H9 (cell line): ENCODE measurements around the gene NRXN3. TPM values are rescaled to one million over a fixed set of nuclear protein-coding genes. Genes with fewer than 3 reads are reported as not detected.

Experiments used
- DNase-seq: peaks from one replicate; pipeline ENCODE4 v3.0.0-alpha.2; 2017
- H2AFZ ChIP-seq: one replicate; pipeline ENCODE4 v1.6.1; 2013; ENCODE audit warnings: mild to moderate bottlenecking, low read length, control low read depth, moderate library complexity
- H2AK5ac ChIP-seq: 2 replicates; pipeline ENCODE4 v1.6.1; 2013; ENCODE audit warnings: low read length, control low read depth, mixed read lengths; ENCODE audit not compliant: insufficient read length
- H2BK120ac ChIP-seq: one replicate; pipeline ENCODE4 v1.6.1; 2013; ENCODE audit warnings: low read depth, mild to moderate bottlenecking, low read length, control low read depth, inconsistent platforms; ENCODE audit not compliant: poor library complexity, severe bottlenecking
- H2BK12ac ChIP-seq: 2 replicates; pipeline ENCODE4 v1.6.1; 2013; ENCODE audit warnings: low read length, control low read depth, mixed read lengths, low read depth; ENCODE audit not compliant: insufficient read length
- H2BK15ac ChIP-seq: 2 replicates; pipeline ENCODE4 v1.6.1; 2013; ENCODE audit warnings: low read depth, low read length, control low read depth
- H2BK20ac ChIP-seq: one replicate; pipeline ENCODE4 v1.6.1; 2013; ENCODE audit warnings: low read depth, mild to moderate bottlenecking, low read length, control low read depth, inconsistent platforms; ENCODE audit not compliant: poor library complexity, severe bottlenecking
- H2BK5ac ChIP-seq: 2 replicates; pipeline ENCODE4 v1.6.1; 2013; ENCODE audit warnings: low read length, control low read depth, mixed read lengths; ENCODE audit not compliant: insufficient read length
- H3K14ac ChIP-seq: 2 replicates; pipeline ENCODE4 v1.6.1; 2013; ENCODE audit warnings: low read length, control low read depth; ENCODE audit not compliant: insufficient read depth
- H3K18ac ChIP-seq: 2 replicates; pipeline ENCODE4 v1.6.1; 2013; ENCODE audit warnings: low read depth, mild to moderate bottlenecking, mixed read lengths, low read length, control low read depth; ENCODE audit not compliant: insufficient read length
- H3K23ac ChIP-seq: 2 replicates; pipeline ENCODE4 v1.6.1; 2013; ENCODE audit warnings: low read length, control low read depth, mixed read lengths, low read depth; ENCODE audit not compliant: insufficient read length
- H3K23me2 ChIP-seq: 2 replicates; pipeline ENCODE4 v1.6.1; 2013; ENCODE audit warnings: low read depth, mild to moderate bottlenecking, mixed read lengths, low read length, control low read depth; ENCODE audit not compliant: insufficient read length, poor library complexity, severe bottlenecking
- H3K27ac ChIP-seq: 2 replicates; pipeline ENCODE4 v1.5.1; 2013; ENCODE audit warnings: low read length, control low read depth, mixed read lengths, low read depth; ENCODE audit not compliant: insufficient read length
- H3K27me3 ChIP-seq: 2 replicates; pipeline ENCODE4 v1.6.1; 2013; ENCODE audit warnings: low read length, control low read depth, inconsistent platforms; ENCODE audit not compliant: insufficient read depth
- H3K4ac ChIP-seq: 2 replicates; pipeline ENCODE4 v1.6.1; 2013; ENCODE audit warnings: low read depth, mild to moderate bottlenecking, control low read depth, inconsistent platforms, low read length, moderate library complexity
- H3K4me1 ChIP-seq: 2 replicates; pipeline ENCODE4 v1.6.1; 2013; ENCODE audit warnings: low read length, control low read depth, inconsistent platforms; ENCODE audit not compliant: insufficient read depth
- H3K4me2 ChIP-seq: 2 replicates; pipeline ENCODE4 v1.6.1; 2013; ENCODE audit warnings: low read length, control low read depth, mixed read lengths; ENCODE audit not compliant: insufficient read length, insufficient read depth
- H3K56ac ChIP-seq: 2 replicates; pipeline ENCODE4 v1.6.1; 2013; ENCODE audit warnings: low read depth, mild to moderate bottlenecking, mixed read lengths, low read length, control low read depth; ENCODE audit not compliant: insufficient read length
- H3K79me1 ChIP-seq: 2 replicates; pipeline ENCODE4 v1.6.1; 2013; ENCODE audit warnings: low read depth, mild to moderate bottlenecking, moderate library complexity, low read length, control low read depth, inconsistent platforms; ENCODE audit not compliant: insufficient read depth, poor library complexity, severe bottlenecking
- H3K79me2 ChIP-seq: 2 replicates; pipeline ENCODE4 v1.6.1; 2013; ENCODE audit warnings: low read length, control low read depth, inconsistent platforms; ENCODE audit not compliant: insufficient read depth
- H3K9ac ChIP-seq: 2 replicates; pipeline ENCODE4 v1.6.1; 2013; ENCODE audit warnings: low read length, control low read depth, mixed read lengths; ENCODE audit not compliant: insufficient read length; ENCODE audit errors: extremely low read depth
- H3K9me3 ChIP-seq: one replicate; pipeline ENCODE4 v1.6.1; 2013; ENCODE audit warnings: low read depth, low read length, inconsistent platforms; ENCODE audit not compliant: control insufficient read depth
- H3T11ph ChIP-seq: one replicate; pipeline ENCODE4 v1.6.1; 2013; ENCODE audit warnings: mild to moderate bottlenecking, low read length, control low read depth, inconsistent platforms
- H4K20me1 ChIP-seq: one replicate; pipeline ENCODE4 v1.6.1; 2013; ENCODE audit not compliant: control insufficient read depth, insufficient read length, insufficient read depth
- H4K5ac ChIP-seq: 2 replicates; pipeline ENCODE4 v1.6.1; 2013; ENCODE audit warnings: low read depth, mild to moderate bottlenecking, mixed read lengths, low read length, control low read depth; ENCODE audit not compliant: insufficient read length
- H4K8ac ChIP-seq: replicated peaks from 2 replicates; pipeline ENCODE4 v1.6.1; 2013; ENCODE audit warnings: low read length, control low read depth, mixed read lengths, low read depth; ENCODE audit not compliant: insufficient read length
- H4K91ac ChIP-seq: 2 replicates; pipeline ENCODE4 v1.6.1; 2013; ENCODE audit warnings: low read depth, mild to moderate bottlenecking, moderate library complexity, mixed read lengths, low read length, control low read depth; ENCODE audit not compliant: insufficient read length
- H3K27ac Mint-ChIP-seq, 3 experiments: 2 replicates in 2 of 3; 3 replicates in 1 of 3; pipeline ENCODE4 v1.8.0; 2020 to 2021; ENCODE audit warnings: mixed read lengths in 3 of 3, mild to moderate bottlenecking in 1 of 3, moderate library complexity in 1 of 3
- H3K27me3 Mint-ChIP-seq: 2 replicates; pipeline ENCODE4 v1.8.0; 2021; ENCODE audit warnings: low read depth, mild to moderate bottlenecking, moderate library complexity, mixed read lengths
- H3K36me3 Mint-ChIP-seq, 3 experiments: 2 replicates in 2 of 3; 3 replicates in 1 of 3; pipeline ENCODE4 v1.8.0; 2020 to 2021; ENCODE audit warnings: low read depth in 3 of 3, mixed read lengths in 3 of 3; ENCODE audit not compliant: insufficient read depth in 1 of 3
- H3K4me1 Mint-ChIP-seq, 2 experiments: 2 replicates each; pipeline ENCODE4 v1.8.0; 2020; ENCODE audit warnings: mixed read lengths in 2 of 2
- H3K4me3 Mint-ChIP-seq, 2 experiments: 2 replicates in 1 of 2; 3 replicates in 1 of 2; pipeline ENCODE4 v1.8.0; 2020 to 2021; ENCODE audit warnings: mild to moderate bottlenecking in 2 of 2, mixed read lengths in 2 of 2, moderate library complexity in 1 of 2
- H3K9me3 Mint-ChIP-seq, 2 experiments: 2 replicates in 1 of 2; 3 replicates in 1 of 2; pipeline ENCODE4 v1.8.0; 2020; ENCODE audit warnings: mild to moderate bottlenecking in 2 of 2, mixed read lengths in 2 of 2, moderate library complexity in 1 of 2
- WGBS: extraction: QIAGEN DNeasy Blood & Tissue Kit; methylation state at CpG from one replicate; pipeline ENCODE4 v1.1.7; 2013; ENCODE audit warnings: missing lambda C conversion rate, low lambda C conversion rate, mixed read lengths; ENCODE audit not compliant: insufficient read length; ENCODE audit errors: extremely low coverage; 5-methylcytosine and 5-hydroxymethylcytosine counted together
- total RNA-seq: library from RNA; stranded (reverse); gene quantifications from 2 replicates; pipeline ENCODE4 v1.2.1, GENCODE V29; 2021
- TF ChIP-seq, protein P1 (sequence below): fragments of 200-600 bp; sonication (generic); conservative IDR thresholded peaks from 3 replicates; pipeline ENCODE4 v1.8.0; 2021; ENCODE audit warnings: antibody characterized with exemption, mild to moderate bottlenecking

The NRXN3 gene
- total RNA-seq, 1 experiment from 2014 or later, result 1.8 TPM

DNA sequence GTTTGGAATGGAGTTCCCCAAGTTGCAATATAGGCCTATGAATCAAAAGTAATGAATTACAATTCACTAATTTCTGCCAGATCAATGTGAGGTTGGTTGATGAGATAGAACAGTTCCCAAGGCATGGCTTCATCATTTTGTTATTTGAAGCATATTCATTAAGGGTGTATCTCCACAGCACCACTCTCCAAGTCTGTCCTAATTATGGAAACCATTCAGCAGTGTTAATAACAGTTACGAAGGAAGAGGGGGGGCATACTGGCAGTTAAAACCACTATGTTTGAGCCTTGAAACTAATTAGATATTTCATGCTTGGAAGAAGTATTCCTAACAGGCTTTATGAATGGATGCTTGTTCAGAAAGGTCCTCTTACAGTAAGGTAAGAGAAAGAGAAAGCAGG is 1520.8 kb downstream of the NRXN3 start:
- Histone ChIP-seq H2AFZ (no peak overlapping the region), H3K4me2 (no peak overlapping the region), H3K18ac (no peak overlapping the region), H2BK20ac (no peak overlapping the region), H2BK12ac (no peak overlapping the region), H4K91ac (no peak overlapping the region), H3K27ac (no peak overlapping the region), H3K9me3 (no peaks in the 10 kb centered on the region), H3K79me2 (no peaks in the 10 kb centered on the region), H3K14ac (no peak overlapping the region), H2BK15ac (no peak overlapping the region), H3K9ac (no peak overlapping the region), H3K4me1 (no peaks in the 10 kb centered on the region), H3K56ac (no peak overlapping the region), H4K20me1 (no peaks in the 10 kb centered on the region), H3K23me2 (no peaks in the 10 kb centered on the region), H2BK120ac (no peak overlapping the region), H3K23ac (no peak overlapping the region), H4K5ac (no peak overlapping the region), H3T11ph (no peak overlapping the region), H3K27me3 (no peaks in the 10 kb centered on the region), H2AK5ac (no peak overlapping the region), H4K8ac (no peak overlapping the region), H2BK5ac (no peak overlapping the region), H3K79me1 (no peaks in the 10 kb centered on the region), H3K4ac (no peak overlapping the region)
- Mint-ChIP-seq H3K27me3 (no peaks in the 10 kb centered on the region), H3K9me3 (no peaks in the 10 kb centered on the region), H3K27ac (no peak overlapping the region), H3K4me1 (peaks cover 16 to 21% of the 10 kb centered on the region in 2 experiments), H3K4me3 (no peak overlapping the region), H3K36me3 (no peaks in the 10 kb centered on the region)
- TF ChIP-seq, protein P1, sequence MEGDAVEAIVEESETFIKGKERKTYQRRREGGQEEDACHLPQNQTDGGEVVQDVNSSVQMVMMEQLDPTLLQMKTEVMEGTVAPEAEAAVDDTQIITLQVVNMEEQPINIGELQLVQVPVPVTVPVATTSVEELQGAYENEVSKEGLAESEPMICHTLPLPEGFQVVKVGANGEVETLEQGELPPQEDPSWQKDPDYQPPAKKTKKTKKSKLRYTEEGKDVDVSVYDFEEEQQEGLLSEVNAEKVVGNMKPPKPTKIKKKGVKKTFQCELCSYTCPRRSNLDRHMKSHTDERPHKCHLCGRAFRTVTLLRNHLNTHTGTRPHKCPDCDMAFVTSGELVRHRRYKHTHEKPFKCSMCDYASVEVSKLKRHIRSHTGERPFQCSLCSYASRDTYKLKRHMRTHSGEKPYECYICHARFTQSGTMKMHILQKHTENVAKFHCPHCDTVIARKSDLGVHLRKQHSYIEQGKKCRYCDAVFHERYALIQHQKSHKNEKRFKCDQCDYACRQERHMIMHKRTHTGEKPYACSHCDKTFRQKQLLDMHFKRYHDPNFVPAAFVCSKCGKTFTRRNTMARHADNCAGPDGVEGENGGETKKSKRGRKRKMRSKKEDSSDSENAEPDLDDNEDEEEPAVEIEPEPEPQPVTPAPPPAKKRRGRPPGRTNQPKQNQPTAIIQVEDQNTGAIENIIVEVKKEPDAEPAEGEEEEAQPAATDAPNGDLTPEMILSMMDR, result no peak
- WGBS, result no CpG with 5 or more reads among the region's 1 CpG
- DNase-seq, result no peak
